H1 (cell line): ENCODE measurements around the gene EXOC2. TPM values are rescaled to one million over a fixed set of nuclear protein-coding genes. Genes with fewer than 3 reads are reported as not detected.

Experiments
- BACH1 ChIP-seq: IDR thresholded peaks from 2 replicates; pipeline ENCODE4 v1.6.1; 2012; ENCODE audit warnings: low read length, improper control_type of control experiment
- RAD21 ChIP-seq, 2 experiments: IDR thresholded peaks in 1 of 2; conservative IDR thresholded peaks in 1 of 2; 2 replicates each; pipeline ENCODE4 v1.6.1; 2011; ENCODE audit warnings: low read depth in 2 of 2, low read length in 2 of 2, improper control_type of control experiment in 1 of 2, inconsistent platforms in 1 of 2, mild to moderate bottlenecking in 1 of 2, moderate library complexity in 1 of 2
- SIRT6 ChIP-seq: IDR thresholded peaks from one replicate; pipeline ENCODE4 v1.7.1; 2012; ENCODE audit warnings: low read length, inconsistent platforms
- SIX5 ChIP-seq: IDR thresholded peaks from 2 replicates; pipeline ENCODE4 v1.6.1; 2011; ENCODE audit warnings: mild to moderate bottlenecking, low read depth, low read length
- polyA plus RNA-seq, 7 experiments: library from polyadenylated mRNA; depleted of rRNA in 3 of 7; stranded (reverse) in 5 of 7; unstranded in 2 of 7; fragments of >200 nt in 5 of 7; fragments of 200-250 nt in 2 of 7; gene quantifications; 1 replicate in 5 of 7; 2 replicates in 1 of 7; 4 replicates in 1 of 7; pipeline versions ENCODE4 v1.2.1 to v1.2.3, GENCODE V29; 2011 to 2013; ENCODE audit warnings: missing spikeins in 2 of 7, mixed read lengths in 2 of 7
- total RNA-seq: library from RNA; stranded (reverse); fragmentation: NEBNext Ultra II Directional; extraction: Animal tissue kit (Norgen Biotek cat#: 25700); gene quantifications from 2 replicates; pipeline ENCODE4 v1.2.1, GENCODE V29; 2021
- TF ChIP-seq, protein P1 (sequence below), 3 experiments: IDR thresholded peaks; 1 replicate in 2 of 3; 2 replicates in 1 of 3; pipeline versions ENCODE4 v1.5.1 to v1.6.1; 2011; ENCODE audit warnings: low read length in 3 of 3, mild to moderate bottlenecking in 3 of 3, inconsistent platforms in 2 of 3, low read depth in 1 of 3, moderate library complexity in 1 of 3; ENCODE audit not compliant: insufficient read depth in 1 of 3; ENCODE audit errors: control extremely low read depth in 1 of 3
- TF ChIP-seq, protein P2 (sequence below): IDR thresholded peaks from 2 replicates; pipeline ENCODE4 v1.6.1; 2011; ENCODE audit warnings: low read length, improper control_type of control experiment

Gene EXOC2
- total and polyA plus RNA-seq, 2 of the 8 experiments (the other 6 are each of a cell fraction or from before 2014, with no cell fraction given): 25.5 to 44.4 TPM

DNA sequence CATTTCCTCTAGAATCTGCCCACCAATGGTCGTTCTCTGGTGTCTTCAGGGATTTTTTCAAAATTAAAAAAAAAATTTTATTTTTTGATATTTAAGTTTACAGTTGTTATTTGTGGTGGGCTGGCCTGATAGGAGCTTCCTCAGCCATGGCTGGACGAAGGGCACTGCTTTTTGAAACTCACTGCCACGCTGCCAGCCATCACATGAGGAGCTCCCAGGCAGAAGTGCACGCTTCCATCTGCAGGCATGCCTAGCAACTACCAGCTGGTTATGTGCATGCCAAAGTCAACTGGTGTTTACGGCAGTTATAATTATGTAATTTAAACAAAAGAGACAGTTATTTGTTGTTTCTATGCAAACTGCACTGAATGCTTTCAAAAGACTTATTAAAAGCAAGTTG, 196.3 kb downstream of the EXOC2 start (continued):
- TF ChIP-seq, protein P1, sequence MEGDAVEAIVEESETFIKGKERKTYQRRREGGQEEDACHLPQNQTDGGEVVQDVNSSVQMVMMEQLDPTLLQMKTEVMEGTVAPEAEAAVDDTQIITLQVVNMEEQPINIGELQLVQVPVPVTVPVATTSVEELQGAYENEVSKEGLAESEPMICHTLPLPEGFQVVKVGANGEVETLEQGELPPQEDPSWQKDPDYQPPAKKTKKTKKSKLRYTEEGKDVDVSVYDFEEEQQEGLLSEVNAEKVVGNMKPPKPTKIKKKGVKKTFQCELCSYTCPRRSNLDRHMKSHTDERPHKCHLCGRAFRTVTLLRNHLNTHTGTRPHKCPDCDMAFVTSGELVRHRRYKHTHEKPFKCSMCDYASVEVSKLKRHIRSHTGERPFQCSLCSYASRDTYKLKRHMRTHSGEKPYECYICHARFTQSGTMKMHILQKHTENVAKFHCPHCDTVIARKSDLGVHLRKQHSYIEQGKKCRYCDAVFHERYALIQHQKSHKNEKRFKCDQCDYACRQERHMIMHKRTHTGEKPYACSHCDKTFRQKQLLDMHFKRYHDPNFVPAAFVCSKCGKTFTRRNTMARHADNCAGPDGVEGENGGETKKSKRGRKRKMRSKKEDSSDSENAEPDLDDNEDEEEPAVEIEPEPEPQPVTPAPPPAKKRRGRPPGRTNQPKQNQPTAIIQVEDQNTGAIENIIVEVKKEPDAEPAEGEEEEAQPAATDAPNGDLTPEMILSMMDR (IDR thresholded peaks at IDR 0.05; ENCODE audit: control extremely low read depth in 1 of 3, insufficient read depth in 1 of 3, low read depth in 1 of 3, low read length in 3 of 3): no peak
- TF ChIP-seq SIX5 (no peak), RAD21 (IDR thresholded peaks at IDR 0.05 in 1 of 2, conservative IDR thresholded peaks at IDR 0.05 in 1 of 2; ENCODE audit: low read depth in 2 of 2, low read length in 2 of 2) (no peak), BACH1 (no peak), SIRT6 (no peak)
- TF ChIP-seq, protein P2, sequence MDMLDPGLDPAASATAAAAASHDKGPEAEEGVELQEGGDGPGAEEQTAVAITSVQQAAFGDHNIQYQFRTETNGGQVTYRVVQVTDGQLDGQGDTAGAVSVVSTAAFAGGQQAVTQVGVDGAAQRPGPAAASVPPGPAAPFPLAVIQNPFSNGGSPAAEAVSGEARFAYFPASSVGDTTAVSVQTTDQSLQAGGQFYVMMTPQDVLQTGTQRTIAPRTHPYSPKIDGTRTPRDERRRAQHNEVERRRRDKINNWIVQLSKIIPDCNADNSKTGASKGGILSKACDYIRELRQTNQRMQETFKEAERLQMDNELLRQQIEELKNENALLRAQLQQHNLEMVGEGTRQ: no peak
